AG20443 (cell line): ENCODE data around the gene UBE2V1.

Experiments used
- DNase-seq: peaks from one replicate; pipeline ENCODE4 v3.0.0; 2012; ENCODE audit warnings: low spot score, mixed read lengths

Gene UBE2V1

GRCh38 chr20:50043573-50044352 is 69.2 kb downstream of the UBE2V1 start:
- no peak for DNase-seq

- no peak for DNase-seq
Observed at GRCh38 chr20:50042370-50043313, 70.3 kb downstream of the UBE2V1 start.

- no peak for DNase-seq
Observed at GRCh38 chr20:50041246-50041873, 71.6 kb downstream of the UBE2V1 start.

GRCh38 chr20:50040432-50041245 is 72.3 kb downstream of the UBE2V1 start:
- no peak for DNase-seq

- no peak for DNase-seq
Observed at GRCh38 chr20:50039706-50040431, 73.1 kb downstream of the UBE2V1 start.

- no peak for DNase-seq
Observed at GRCh38 chr20:50038574-50038991, 74.4 kb downstream of the UBE2V1 start.

- DNase-seq: no peak
Observed at GRCh38 chr20:50038169-50038568, 74.8 kb downstream of the UBE2V1 start.

- no peak for DNase-seq
Observed at GRCh38 chr20:50037575-50037974, 75.4 kb downstream of the UBE2V1 start.

GRCh38 chr20:50037123-50037522 is 75.8 kb downstream of the UBE2V1 start:
- DNase-seq: no peak

- no peak for DNase-seq
Observed at GRCh38 chr20:50036703-50037102, 76.2 kb downstream of the UBE2V1 start.

- peak; percentile 68 for DNase-seq
Observed at GRCh38 chr20:50034567-50035180, 78.3 kb downstream of the UBE2V1 start.

GRCh38 chr20:50032955-50033666 is 79.8 kb downstream of the UBE2V1 start:
- no peak for DNase-seq
